NCI-H1436 (cell line): ENCODE measurements around the gene ADAMTSL4.

Experiments used
- DNase-seq: peaks from one replicate; lab custom pipeline; 2025; lab: John Stamatoyannopoulos, UW

The ADAMTSL4 gene

DNA sequence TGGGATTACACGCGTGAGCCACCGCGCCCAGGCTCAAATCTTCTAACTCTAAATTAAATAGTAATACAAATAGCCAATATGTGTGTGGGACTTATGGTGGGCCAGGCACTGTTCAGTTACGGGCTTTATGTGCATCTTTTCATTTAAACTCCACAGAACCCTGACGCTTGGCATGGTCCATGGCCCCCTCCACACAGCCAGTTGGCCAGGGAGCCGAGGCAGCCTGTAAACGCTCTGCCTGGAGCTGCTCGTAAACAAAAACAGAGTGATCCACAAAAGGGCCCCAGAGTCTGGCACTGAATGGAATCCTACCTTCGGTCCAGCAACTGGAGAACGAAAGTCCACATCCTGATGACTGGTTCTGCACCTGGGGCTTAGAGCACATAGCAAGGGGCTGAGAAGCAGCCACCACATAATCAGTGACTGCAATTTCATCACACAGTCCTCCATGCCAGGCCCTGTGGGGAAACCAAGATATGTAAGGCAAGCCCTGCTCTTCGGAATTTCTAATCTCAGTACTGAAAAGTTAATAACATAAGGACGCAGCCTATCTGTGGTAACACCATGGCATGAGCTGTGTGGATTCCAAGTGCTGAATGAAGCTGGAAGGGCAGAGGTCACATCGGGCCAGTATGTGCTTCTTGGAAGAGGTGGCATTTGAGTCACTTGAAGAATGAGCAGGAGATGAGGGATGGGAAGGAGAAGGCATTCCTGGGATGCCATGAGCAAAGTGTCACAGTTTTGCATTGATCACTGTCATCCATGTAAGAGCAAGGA, 13.5 kb upstream of the ADAMTSL4 start:
- DNase-seq: no peak

DNA sequence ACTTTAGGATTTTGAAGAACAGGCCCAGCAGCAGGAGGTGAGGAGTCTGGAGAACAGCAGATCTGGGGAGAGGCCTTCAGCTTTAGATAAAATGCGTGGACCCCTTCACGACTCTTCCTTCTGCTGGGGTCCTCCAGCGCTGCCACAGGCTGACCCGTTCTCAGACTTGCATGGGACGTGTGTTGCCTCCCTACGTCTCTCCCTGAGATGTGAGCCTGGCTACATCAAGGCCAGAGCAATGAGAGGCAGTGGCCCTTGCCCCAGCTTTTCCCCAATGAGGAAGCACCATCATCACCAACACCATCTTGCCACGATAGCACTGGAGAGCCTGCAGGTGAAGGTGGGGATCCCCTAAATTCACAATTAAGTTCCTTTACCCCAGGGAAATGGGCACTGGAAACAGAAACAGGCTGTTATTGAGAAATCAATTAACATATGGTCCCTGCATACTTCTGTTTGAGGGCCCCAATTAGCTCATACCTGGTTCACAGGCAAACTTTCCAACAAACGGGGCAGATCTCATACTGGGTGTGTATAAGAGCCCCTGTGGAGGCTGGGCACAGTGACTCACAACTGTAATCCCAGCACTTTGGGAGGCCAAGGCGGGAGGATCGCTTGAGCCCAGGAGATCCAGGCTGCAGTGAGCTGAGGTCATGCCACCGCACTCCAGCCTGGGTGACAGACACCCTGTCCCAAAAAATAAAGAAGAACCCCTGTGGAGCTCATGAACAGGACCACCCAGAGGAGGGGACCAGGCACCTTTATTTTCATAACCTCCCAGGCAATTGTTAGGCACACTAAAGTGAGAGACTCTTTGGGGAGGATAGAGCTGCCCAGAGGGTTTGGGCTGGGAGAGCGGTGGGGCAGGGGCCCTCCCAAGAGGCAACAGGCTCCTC, 12.1 kb upstream of the ADAMTSL4 start:
- no peak for DNase-seq

DNA sequence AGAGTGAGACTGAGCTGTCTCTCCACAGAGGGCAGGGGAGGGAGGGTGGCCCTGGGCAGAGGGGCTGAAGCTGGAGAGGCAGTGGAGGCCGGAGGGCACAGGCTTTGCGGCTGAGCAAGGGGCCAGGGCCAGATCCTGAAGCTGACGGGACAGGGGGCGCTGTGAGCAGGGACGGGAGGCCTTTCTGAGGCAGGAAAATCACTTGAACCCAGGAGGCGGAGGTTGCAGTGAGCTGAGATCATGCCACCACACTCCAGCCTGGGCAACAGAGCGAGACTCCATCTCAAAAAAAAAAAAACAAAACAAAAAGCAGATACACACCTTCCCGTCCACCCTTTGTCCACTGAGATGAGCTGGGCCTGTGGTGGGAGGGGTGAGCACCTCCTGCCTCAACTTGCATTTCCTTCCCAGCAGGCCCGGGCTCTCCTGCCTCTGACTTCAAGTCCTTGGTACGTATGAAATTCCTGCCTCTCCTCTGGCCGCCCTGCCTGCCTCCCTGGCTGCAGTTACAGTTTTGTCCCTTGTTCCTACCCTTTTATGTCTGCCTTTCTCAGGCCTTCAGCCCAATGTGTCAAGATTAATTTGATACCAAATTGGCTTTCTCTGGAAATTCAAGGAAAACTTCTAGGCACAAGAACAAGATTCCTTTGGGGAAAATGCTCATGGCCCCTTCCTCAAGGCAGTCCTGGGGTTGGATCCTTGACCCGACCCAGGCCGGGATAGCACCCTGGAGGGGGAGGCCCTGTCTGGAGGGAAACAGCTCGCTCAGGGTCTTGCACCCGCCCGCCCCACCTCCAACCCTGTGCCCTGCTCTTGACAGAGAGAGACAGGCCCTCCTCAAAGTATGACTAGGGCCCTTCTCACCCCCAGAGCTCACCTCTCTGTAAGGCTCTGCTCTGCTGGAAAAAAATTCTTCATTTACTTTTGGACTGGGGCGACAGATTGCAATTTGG, 11.2 kb upstream of the ADAMTSL4 start:
- DNase-seq: no peak

DNA sequence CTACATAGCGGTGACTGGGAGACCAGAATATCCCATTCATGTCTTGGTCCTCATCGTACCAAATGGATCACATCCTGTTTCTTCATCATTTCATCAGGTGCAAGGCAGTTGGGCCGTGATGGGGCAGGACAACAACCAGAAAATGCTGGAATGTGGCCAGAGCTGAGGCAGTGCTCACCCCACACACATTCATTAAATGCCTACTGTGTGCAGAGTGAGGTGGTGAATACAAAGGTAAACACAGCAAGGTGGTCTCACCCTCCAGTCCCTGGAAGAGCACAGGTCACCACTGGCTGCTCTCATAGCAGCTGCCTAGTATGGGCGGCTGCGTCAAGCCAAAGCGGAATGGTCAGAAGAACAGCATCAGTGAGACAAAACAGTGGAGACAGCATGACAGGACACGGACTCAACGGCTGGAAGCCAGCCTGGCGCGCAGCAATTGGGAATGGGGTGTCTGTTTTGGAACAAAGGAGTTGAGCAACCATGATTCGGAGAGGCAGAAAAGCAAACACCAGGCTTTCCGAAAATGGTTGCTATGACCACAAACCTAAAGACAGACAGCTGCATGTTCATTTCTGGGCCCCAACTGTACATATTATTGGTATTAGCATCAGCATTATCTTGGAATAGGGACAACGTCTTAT, 5.6 kb upstream of the ADAMTSL4 start:
- peak; percentile 37 for DNase-seq

- peak; percentile 44 for DNase-seq
Measured at GRCh38 chr1:150544204-150544603, 5.0 kb upstream of the ADAMTSL4 start.

DNA sequence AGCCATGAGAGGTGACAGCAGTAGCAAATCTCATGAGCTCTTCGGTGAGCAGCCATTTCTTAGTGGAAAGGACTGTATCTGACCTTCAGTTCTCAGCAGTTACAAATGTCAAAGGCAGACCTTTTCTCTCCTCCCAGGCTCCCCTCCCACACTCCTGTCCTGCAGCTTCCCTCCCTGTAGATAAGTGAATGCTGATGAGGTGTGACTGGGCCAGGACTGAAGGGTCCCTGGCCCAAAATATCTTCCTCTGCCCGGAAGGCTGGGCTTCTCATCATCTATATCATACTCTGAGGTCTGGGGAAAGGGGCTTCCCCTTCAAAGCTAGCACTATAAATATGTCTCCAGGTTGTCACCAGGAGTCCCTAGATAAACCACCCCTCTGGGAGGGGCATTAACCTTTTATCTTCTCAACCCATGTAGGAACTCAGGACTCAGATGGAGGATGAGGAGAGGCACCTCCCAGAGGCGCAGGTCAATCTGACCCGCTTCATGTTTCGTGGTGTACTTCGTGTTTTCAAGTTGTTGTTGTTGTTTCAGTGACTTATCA, 3.6 kb upstream of the ADAMTSL4 start:
- DNase-seq: no peak

DNA sequence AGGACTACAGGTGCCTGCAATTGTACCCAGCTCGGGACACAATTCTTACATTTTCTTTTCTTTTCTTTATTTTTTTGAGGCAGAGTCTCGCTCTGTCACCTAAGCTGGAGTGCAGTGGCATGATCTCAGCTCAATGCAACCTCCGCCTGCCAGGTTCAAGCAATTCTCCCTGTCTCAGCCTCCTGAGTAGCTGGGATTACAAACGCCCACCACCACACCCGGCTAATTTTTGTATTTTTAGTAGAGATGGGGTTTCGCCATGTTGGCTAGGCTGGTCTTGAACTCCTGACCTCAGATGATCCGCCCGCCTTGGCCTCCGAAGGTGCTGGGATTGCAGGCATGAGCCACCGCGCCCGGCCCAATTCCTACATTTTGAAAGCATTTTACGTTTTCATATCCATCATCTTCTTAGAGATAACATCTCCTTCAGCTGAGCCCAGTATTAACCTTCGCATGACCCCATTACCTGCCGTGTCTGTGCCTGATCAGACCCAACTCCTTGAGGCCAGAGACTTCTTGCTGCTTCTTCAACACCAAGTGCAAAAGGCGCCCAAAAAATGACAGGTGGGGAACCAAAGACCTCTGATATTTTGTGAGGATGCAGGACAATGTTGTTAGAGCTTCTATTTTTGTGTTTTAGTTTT, 2.8 kb upstream of the ADAMTSL4 start:
- no peak for DNase-seq

DNA sequence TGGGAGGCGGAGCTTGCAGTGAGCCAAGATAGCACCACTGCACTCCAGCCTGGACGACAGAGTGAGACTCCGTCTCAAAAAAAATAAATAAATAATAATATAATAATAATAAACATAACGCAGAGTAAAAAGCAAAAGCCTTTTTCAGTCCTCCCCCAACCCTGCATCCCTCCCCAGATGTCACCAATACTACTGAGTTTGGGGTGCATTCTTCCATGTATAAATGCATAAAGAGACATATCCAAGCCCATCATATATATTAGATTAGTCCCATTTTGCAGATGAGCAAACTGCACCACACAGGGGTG, 930 bp upstream of the ADAMTSL4 start:
- DNase-seq: no peak

DNA sequence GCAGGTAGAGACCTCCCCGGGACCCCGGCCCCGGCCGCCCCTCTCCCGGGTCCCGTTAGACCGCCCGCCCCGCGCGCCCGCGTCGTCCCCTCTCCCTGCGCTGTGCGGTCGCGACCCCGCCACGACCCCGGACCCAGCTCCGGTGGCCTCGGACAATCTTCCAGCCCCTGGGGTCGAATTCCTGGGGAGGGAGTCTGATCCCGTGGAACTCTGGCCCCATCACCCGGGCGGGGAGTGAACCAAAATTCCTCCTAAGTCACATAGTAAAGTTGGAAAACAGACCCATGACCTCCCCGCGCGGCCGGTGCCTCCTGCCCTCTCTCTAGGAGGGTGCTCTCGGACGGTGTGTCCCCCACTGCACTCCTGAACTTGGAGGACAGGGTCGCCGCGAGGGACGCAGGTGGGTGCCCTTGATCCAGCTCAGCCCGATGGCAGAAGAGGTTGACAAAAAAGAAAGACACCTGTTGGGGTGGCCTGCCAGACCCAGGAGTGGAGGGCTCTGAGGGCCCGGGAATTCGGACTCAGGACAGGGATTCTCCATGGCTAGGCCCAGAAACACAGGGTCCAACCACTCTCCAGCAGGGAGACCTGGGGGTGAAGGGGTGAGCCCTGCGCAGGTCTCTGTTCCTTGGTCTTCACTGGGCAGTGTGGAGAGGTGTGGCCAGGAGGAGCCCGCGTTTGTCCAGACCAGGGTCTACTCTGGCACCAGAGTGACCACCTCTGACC, 451 bp downstream of the ADAMTSL4 start:
- DNase-seq: no peak

DNA sequence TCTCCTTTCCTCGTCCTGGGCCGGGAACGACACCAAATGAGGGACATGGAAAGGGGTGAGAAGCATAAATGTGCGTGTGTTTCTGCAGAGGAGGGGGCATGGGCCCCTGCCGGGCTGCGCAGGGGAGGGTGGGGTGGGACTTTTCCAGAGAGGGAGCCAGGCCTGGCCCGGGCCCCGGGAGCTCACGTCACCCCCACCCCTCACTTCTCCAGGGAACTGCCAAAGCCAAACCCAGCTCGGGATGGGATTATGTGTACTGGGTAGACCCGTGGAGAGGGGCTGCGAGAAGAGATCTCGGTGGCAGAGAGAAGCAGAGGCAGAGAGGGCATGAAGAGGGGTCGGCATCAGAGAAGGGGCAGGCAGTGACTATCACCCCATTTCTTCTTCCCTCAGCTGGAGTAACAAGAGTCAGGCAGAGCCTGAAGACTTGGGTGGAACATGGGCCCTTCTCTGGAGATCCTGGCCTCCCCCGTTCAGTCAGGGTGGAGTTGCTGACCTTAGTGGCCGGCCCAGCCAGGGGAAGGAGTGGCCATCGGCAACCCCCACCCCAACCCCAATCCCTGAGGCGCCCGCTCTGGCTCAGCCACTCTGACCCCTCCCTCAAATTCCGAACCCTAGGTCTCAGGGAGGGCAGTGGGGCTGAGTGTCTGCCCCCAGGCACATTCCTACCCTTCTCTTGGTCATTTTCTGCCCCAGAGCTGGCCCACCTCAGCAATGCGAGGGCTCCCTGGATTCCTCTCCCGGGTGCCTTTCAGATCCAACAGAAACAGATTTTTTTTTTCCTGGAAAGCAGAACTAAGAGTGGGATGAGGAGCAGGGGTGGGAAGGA, 1.2 kb downstream of the ADAMTSL4 start:
- DNase-seq: no peak

- DNase-seq: no peak
Measured at GRCh38 chr1:150551051-150551783, 2.0 kb downstream of the ADAMTSL4 start.

- DNase-seq: no peak
Measured at GRCh38 chr1:150551784-150552127, 2.5 kb downstream of the ADAMTSL4 start.

DNA sequence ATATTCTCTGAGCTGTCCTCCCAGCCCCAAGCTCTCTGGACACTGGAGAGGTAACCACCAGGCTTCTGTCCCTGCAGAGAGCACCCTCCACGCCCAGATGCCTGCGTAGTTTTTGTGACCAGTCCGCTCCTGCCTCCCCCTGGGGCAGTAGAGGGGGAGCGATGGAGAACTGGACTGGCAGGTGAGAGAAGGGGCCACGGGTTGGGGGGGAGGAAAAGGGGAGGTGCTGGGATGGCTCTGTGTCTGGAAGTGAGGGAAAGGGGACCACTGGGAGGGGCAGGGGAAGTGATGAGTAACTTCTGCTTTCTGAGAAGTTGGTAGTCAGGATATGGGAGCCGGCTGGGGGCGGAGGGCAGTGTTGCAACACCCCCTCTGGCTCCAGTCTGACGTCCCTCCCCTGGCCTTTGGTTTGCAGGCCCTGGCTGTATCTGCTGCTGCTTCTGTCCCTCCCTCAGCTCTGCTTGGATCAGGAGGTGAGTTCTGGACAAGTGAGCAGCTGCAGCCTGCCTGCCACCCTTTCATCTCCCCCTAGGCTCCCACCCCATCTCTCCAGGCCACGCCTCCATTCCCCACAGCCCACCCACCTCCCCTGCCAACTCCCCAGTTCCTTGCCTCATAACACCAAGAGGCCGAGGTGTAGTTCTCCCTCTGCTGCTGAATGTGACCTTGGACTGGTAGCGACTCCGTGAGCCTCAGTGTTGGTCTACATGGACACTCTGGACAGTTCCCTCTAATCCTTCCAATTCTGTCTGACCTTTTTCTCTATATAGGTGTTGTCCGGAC, 3.1 kb downstream of the ADAMTSL4 start:
- no peak for DNase-seq

GRCh38 chr1:150552911-150553289, 3.7 kb downstream of the ADAMTSL4 start:
- no peak for DNase-seq

DNA sequence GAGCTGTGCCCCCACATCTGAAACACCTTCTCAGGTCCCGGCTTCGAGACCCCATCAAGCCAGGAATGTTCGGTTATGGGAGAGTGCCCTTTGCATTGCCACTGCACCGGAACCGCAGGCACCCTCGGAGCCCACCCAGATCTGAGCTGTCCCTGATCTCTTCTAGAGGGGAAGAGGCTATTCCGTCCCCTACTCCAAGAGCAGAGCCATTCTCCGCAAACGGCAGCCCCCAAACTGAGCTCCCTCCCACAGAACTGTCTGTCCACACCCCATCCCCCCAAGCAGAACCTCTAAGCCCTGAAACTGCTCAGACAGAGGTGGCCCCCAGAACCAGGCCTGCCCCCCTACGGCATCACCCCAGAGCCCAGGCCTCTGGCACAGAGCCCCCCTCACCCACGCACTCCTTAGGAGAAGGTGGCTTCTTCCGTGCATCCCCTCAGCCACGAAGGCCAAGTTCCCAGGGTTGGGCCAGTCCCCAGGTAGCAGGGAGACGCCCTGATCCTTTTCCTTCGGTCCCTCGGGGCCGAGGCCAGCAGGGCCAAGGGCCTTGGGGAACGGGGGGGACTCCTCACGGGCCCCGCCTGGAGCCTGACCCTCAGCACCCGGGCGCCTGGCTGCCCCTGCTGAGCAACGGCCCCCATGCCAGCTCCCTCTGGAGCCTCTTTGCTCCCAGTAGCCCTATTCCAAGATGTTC, 4.3 kb downstream of the ADAMTSL4 start:
- no peak for DNase-seq

DNA sequence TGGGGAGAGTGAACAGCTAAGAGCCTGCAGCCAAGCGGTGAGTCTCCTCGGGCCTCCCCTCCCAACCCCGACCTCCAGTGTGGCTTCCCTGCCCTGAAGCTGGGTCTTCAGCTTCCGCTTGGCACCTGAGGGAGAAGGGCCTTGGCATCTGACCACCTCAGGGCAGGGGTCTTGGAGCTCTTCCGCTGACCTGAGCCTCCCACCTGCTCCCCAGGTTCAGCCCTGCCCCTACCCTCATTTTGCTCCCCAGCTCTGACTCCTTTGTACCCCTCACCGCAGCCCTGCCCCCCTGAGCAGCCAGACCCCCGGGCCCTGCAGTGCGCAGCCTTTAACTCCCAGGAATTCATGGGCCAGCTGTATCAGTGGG, 4.9 kb downstream of the ADAMTSL4 start:
- no peak for DNase-seq

DNA sequence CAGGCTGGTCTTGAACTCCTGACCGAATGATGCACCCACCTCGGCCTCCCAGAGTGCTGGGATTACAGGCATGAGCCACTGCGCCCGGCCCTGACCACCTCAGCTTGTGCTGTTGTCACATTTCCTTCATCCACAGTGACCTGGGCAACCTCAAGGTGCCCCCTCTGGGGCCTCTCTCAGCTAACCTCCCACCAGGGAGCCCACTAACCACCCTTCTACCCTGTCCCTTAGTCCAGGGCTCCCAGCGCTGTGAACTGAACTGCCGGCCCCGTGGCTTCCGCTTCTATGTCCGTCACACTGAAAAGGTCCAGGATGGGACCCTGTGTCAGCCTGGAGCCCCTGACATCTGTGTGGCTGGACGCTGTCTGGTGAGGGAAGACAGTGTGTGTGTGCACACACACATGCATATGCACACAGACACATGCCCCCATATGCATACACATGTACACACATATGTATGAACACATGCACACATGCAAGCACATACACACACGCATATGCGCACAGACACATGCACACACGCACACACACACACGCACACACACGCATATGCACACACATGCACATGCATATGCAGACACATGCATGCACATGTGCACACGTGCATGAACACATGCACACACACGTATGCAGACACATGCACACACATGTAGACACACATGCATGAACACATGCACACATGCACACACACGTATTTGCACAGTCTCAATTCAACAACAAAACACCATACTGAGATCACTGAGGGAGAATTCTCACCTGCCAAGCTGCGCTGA, 6.2 kb downstream of the ADAMTSL4 start:
- no peak for DNase-seq
